ENCODE data around the gene IPO11. TPM values are rescaled to one million over a fixed set of nuclear protein-coding genes. Genes with fewer than 3 reads are reported as not detected.
A peak's percentile ranks its signal among the peaks of the same experiment; 100 is the strongest.

Gene IPO11
- total RNA-seq, 5 donors from 2014 or later (not counting 1 experiment from before 2014, with no cell fraction given), result 17.4 to 25.7 (median 24.7) TPM

- DNase-seq, result no peak
- H3K4me1 ChIP-seq (ENCODE audit: control insufficient read depth in 1 of 2, extremely low read depth in 1 of 2, insufficient read depth in 2 of 2, low read length in 2 of 2), result peaks cover 0 to 22% of the 10 kb centered on the region in 2 experiments
- no CpG with 5 or more reads among the region's 2 CpGs for WGBS (ENCODE audit: insufficient coverage)
- ChIA-PET POLR2A (no interaction called here), CTCF (no interaction called here)
- ATAC-seq (replicated peaks in 1 of 4), result no peak
- no peaks in the 10 kb centered on the region for H3K9me3 ChIP-seq
- peaks cover 16% of the 10 kb centered on the region for H3K36me3 Mint-ChIP-seq
- H3K27ac ChIP-seq (ENCODE audit: low read length), result no peak overlapping the region
- H3K36me3 ChIP-seq (ENCODE audit: control insufficient read depth in 2 of 2, extremely low read depth in 1 of 2, insufficient read depth in 1 of 2, low read length in 1 of 2), result no peaks in the 10 kb centered on the region
- no peak overlapping the region for H3K4me3 Mint-ChIP-seq
- H3K4me3 ChIP-seq (ENCODE audit: control insufficient read depth in 1 of 2, extremely low read depth in 1 of 2, low read length in 1 of 2), result no peak overlapping the region
- H3K9me3 Mint-ChIP-seq, result no peaks in the 10 kb centered on the region
- H3K27me3 ChIP-seq (replicated peaks in 1 of 2; ENCODE audit: control insufficient read depth in 2 of 2, extremely low read depth in 1 of 2, insufficient read depth in 2 of 2, low read length in 1 of 2), result no peaks in the 10 kb centered on the region
- H3K27me3 Mint-ChIP-seq, result no peaks in the 10 kb centered on the region
- H3K4me1 Mint-ChIP-seq, result peaks cover 22 to 32% (median 29%) of the 10 kb centered on the region in 3 donors
- H3K27ac Mint-ChIP-seq, result peak overlapping the region in 1 of 2 donors; percentile 6
These were observed 162.5 kb downstream of the IPO11 start for GRCh38 chr5:62575066-62575465.

- no peaks in the 10 kb centered on the region for H3K9me3 ChIP-seq
- ChIA-PET CTCF (no interaction called here), POLR2A (no interaction called here)
- H3K27ac ChIP-seq (ENCODE audit: low read length), result no peak overlapping the region
- H3K9me3 Mint-ChIP-seq, result no peaks in the 10 kb centered on the region
- DNase-seq (no peak), ATAC-seq (replicated peaks in 1 of 4) (no peak)
- no peaks in the 10 kb centered on the region for H3K36me3 ChIP-seq (ENCODE audit: control insufficient read depth in 2 of 2, extremely low read depth in 1 of 2, insufficient read depth in 1 of 2, low read length in 1 of 2)
- H3K4me3 ChIP-seq (ENCODE audit: control insufficient read depth in 1 of 2, extremely low read depth in 1 of 2, low read length in 1 of 2), result no peak overlapping the region
- WGBS (ENCODE audit: insufficient coverage), result 60% methylated on average over 1 of the region's 1 CpG
- peaks cover 14% of the 10 kb centered on the region for H3K36me3 Mint-ChIP-seq
- no peaks in the 10 kb centered on the region for H3K27me3 ChIP-seq (replicated peaks in 1 of 2; ENCODE audit: control insufficient read depth in 2 of 2, extremely low read depth in 1 of 2, insufficient read depth in 2 of 2, low read length in 1 of 2)
- H3K4me1 ChIP-seq (ENCODE audit: control insufficient read depth in 1 of 2, extremely low read depth in 1 of 2, insufficient read depth in 2 of 2, low read length in 2 of 2), result peaks cover 0 to 25% of the 10 kb centered on the region in 2 experiments
- peak overlapping the region in 1 of 2 donors; percentile 6 for H3K27ac Mint-ChIP-seq
- H3K4me3 Mint-ChIP-seq, result no peak overlapping the region
- no peaks in the 10 kb centered on the region for H3K27me3 Mint-ChIP-seq
- H3K4me1 Mint-ChIP-seq, result peaks cover 22 to 36% (median 33%) of the 10 kb centered on the region in 3 donors
These were observed 162.9 kb downstream of the IPO11 start for GRCh38 chr5:62575489-62575888.

GRCh38 chr5:62576570-62577170 is 164.1 kb downstream of the IPO11 start:
- Histone ChIP-seq H3K4me3 (ENCODE audit: control insufficient read depth in 1 of 2, extremely low read depth in 1 of 2, low read length in 1 of 2) (no peak overlapping the region), H3K4me1 (ENCODE audit: control insufficient read depth in 1 of 2, extremely low read depth in 1 of 2, insufficient read depth in 2 of 2, low read length in 2 of 2) (peaks cover 0 to 30% of the 10 kb centered on the region in 2 experiments), H3K27ac (ENCODE audit: low read length) (no peak overlapping the region), H3K36me3 (ENCODE audit: control insufficient read depth in 2 of 2, extremely low read depth in 1 of 2, insufficient read depth in 1 of 2, low read length in 1 of 2) (no peaks in the 10 kb centered on the region), H3K9me3 (no peaks in the 10 kb centered on the region), H3K27me3 (replicated peaks in 1 of 2; ENCODE audit: control insufficient read depth in 2 of 2, extremely low read depth in 1 of 2, insufficient read depth in 2 of 2, low read length in 1 of 2) (no peaks in the 10 kb centered on the region)
- DNase-seq (no peak), ATAC-seq (replicated peaks in 1 of 4) (no peak)
- no peaks in the 10 kb centered on the region for H3K9me3 Mint-ChIP-seq
- H3K27me3 Mint-ChIP-seq, result no peaks in the 10 kb centered on the region
- WGBS (ENCODE audit: insufficient coverage), result no CpG with 5 or more reads among the region's 4 CpGs
- POLR2A ChIA-PET, result interaction anchor here in 1 of 2 donors (0.6 kb wide), 1 partner anchor 192 kb away, joined by 3 read pairs; no protein-coding TSS in a partner anchor
- CTCF ChIA-PET, result no interaction called here
- H3K4me1 Mint-ChIP-seq, result peaks cover 26 to 45% (median 41%) of the 10 kb centered on the region in 3 donors
- peaks cover 20% of the 10 kb centered on the region for H3K36me3 Mint-ChIP-seq
- peak overlapping the region; percentile 7 to 11 for H3K27ac Mint-ChIP-seq
- H3K4me3 Mint-ChIP-seq, result no peak overlapping the region

- WGBS (ENCODE audit: insufficient coverage), result no CpG with 5 or more reads among the region's 1 CpG
- ChIA-PET CTCF (no interaction called here), POLR2A (no interaction called here)
- Mint-ChIP-seq H3K27me3 (no peaks in the 10 kb centered on the region), H3K4me1 (peaks cover 34 to 53% (median 48%) of the 10 kb centered on the region in 3 donors), H3K27ac (no peak overlapping the region), H3K9me3 (no peaks in the 10 kb centered on the region), H3K36me3 (peaks cover 22% of the 10 kb centered on the region), H3K4me3 (no peak overlapping the region)
- Histone ChIP-seq H3K36me3 (ENCODE audit: control insufficient read depth in 2 of 2, extremely low read depth in 1 of 2, insufficient read depth in 1 of 2, low read length in 1 of 2) (no peaks in the 10 kb centered on the region), H3K4me1 (ENCODE audit: control insufficient read depth in 1 of 2, extremely low read depth in 1 of 2, insufficient read depth in 2 of 2, low read length in 2 of 2) (peaks cover 0 to 36% of the 10 kb centered on the region in 2 experiments), H3K27me3 (replicated peaks in 1 of 2; ENCODE audit: control insufficient read depth in 2 of 2, extremely low read depth in 1 of 2, insufficient read depth in 2 of 2, low read length in 1 of 2) (no peaks in the 10 kb centered on the region), H3K27ac (ENCODE audit: low read length) (no peak overlapping the region), H3K4me3 (ENCODE audit: control insufficient read depth in 1 of 2, extremely low read depth in 1 of 2, low read length in 1 of 2) (no peak overlapping the region), H3K9me3 (no peaks in the 10 kb centered on the region)
- DNase-seq (no peak), ATAC-seq (replicated peaks in 1 of 4) (no peak)
These were observed 164.9 kb downstream of the IPO11 start for GRCh38 chr5:62577488-62577887.

- Histone ChIP-seq H3K27me3 (replicated peaks in 1 of 2; ENCODE audit: control insufficient read depth in 2 of 2, extremely low read depth in 1 of 2, insufficient read depth in 2 of 2, low read length in 1 of 2) (no peaks in the 10 kb centered on the region), H3K27ac (ENCODE audit: low read length) (peak within 1 kb of the TSS; percentile 35), H3K4me1 (ENCODE audit: control insufficient read depth in 1 of 2, extremely low read depth in 1 of 2, insufficient read depth in 2 of 2, low read length in 2 of 2) (peaks cover 0 to 36% of the 10 kb centered on the region in 2 experiments), H3K36me3 (ENCODE audit: control insufficient read depth in 2 of 2, extremely low read depth in 1 of 2, insufficient read depth in 1 of 2, low read length in 1 of 2) (no peaks in the 10 kb centered on the region), H3K9me3 (no peaks in the 10 kb centered on the region), H3K4me3 (ENCODE audit: control insufficient read depth in 1 of 2, extremely low read depth in 1 of 2, low read length in 1 of 2) (no peak within 1 kb of the TSS)
- ChIA-PET POLR2A (interaction anchor here (0.5 to 0.8 kb wide), 8 partner anchors 10 to 1855 kb away, joined by 3 to 10 read pairs (median 4); no protein-coding TSS in a partner anchor), CTCF (interaction anchor here in 1 of 2 donors (0.5 to 0.8 kb wide), 3 partner anchors 23 to 1873 kb away, joined by 3 read pairs; partner anchors contain the start of gene DIMT1)
- Mint-ChIP-seq H3K27me3 (no peaks in the 10 kb centered on the region), H3K36me3 (peaks cover 18% of the 10 kb centered on the region), H3K27ac (peak within 1 kb of the TSS; percentile 73 to 87), H3K4me3 (peak within 1 kb of the TSS; percentile 67 to 79 (median 72)), H3K4me1 (peaks cover 34 to 53% (median 45%) of the 10 kb centered on the region in 3 donors), H3K9me3 (no peaks in the 10 kb centered on the region)
- DNase-seq (peak in 11 of 35 experiments; percentile 3 to 86 (median 15)), ATAC-seq (replicated peaks in 1 of 4) (peak; percentile 69 to 99 (median 90))
- WGBS (ENCODE audit: insufficient coverage), result no CpG with 5 or more reads among the region's 4 CpGs
These were observed 166.0 kb downstream of the IPO11 start, which contains the start of gene LRRC70 for GRCh38 chr5:62578540-62578939. Gene LRRC70 (plus strand): TSS chr5:62578819. CDS start chr5:62579439, 620 bp downstream.

GRCh38 chr5:62579761-62580160 is 167.2 kb downstream of the IPO11 start:
- Mint-ChIP-seq H3K9me3 (no peaks in the 10 kb centered on the region), H3K27ac (peak overlapping the region in 1 of 2 donors; percentile 82), H3K4me3 (peak overlapping the region in 2 of 3 donors; percentile 20 to 52), H3K36me3 (peaks cover 18% of the 10 kb centered on the region), H3K4me1 (peaks cover 36 to 54% (median 49%) of the 10 kb centered on the region in 3 donors), H3K27me3 (no peaks in the 10 kb centered on the region)
- Histone ChIP-seq H3K27me3 (replicated peaks in 1 of 2; ENCODE audit: control insufficient read depth in 2 of 2, extremely low read depth in 1 of 2, insufficient read depth in 2 of 2, low read length in 1 of 2) (no peaks in the 10 kb centered on the region), H3K4me1 (ENCODE audit: control insufficient read depth in 1 of 2, extremely low read depth in 1 of 2, insufficient read depth in 2 of 2, low read length in 2 of 2) (peaks cover 0 to 36% of the 10 kb centered on the region in 2 experiments), H3K36me3 (ENCODE audit: control insufficient read depth in 2 of 2, extremely low read depth in 1 of 2, insufficient read depth in 1 of 2, low read length in 1 of 2) (no peaks in the 10 kb centered on the region), H3K4me3 (ENCODE audit: control insufficient read depth in 1 of 2, extremely low read depth in 1 of 2, low read length in 1 of 2) (no peak overlapping the region), H3K27ac (ENCODE audit: low read length) (no peak overlapping the region), H3K9me3 (no peaks in the 10 kb centered on the region)
- ChIA-PET POLR2A (no interaction called here), CTCF (no interaction called here)
- DNase-seq (no peak), ATAC-seq (replicated peaks in 1 of 4) (no peak)
- no CpG with 5 or more reads among the region's 5 CpGs for WGBS (ENCODE audit: insufficient coverage)

Measured in T-cell (primary cell).